DOHH2 (cell line): ENCODE measurements around the gene DCLK2.

Experiments used
- H3F3A ChIP-seq: fragments of 200-600 bp; sonication (generic), shearing (Covaris generic); 2 replicates; pipeline ENCODE4 v1.6.0; 2016; ENCODE audit warnings: antibody characterized with exemption, mild to moderate bottlenecking; ENCODE audit not compliant: control insufficient read depth, insufficient read depth
- H3K27ac ChIP-seq: fragments of 200-600 bp; sonication (generic); 2 replicates; pipeline ENCODE4 v1.5.1; 2014; ENCODE audit warnings: low read depth, mild to moderate bottlenecking, low read length, moderate library complexity
- H3K27me3 ChIP-seq: fragments of 200-600 bp; sonication (generic); 2 replicates; pipeline ENCODE4 v1.6.1; 2014; ENCODE audit warnings: mild to moderate bottlenecking, low read length, mixed read lengths; ENCODE audit not compliant: control insufficient read depth
- H3K36me3 ChIP-seq: fragments of 200-600 bp; sonication (generic); 2 replicates; pipeline ENCODE4 v1.6.1; 2014; ENCODE audit warnings: mild to moderate bottlenecking, low read length, moderate library complexity, mixed read lengths; ENCODE audit not compliant: control insufficient read depth
- H3K4me1 ChIP-seq: fragments of 200-600 bp; sonication (generic); 2 replicates; pipeline ENCODE4 v1.6.1; 2014; ENCODE audit warnings: mild to moderate bottlenecking, low read length, mixed read lengths; ENCODE audit not compliant: control insufficient read depth
- H3K4me2 ChIP-seq: fragments of 200-600 bp; sonication (generic); 2 replicates; pipeline ENCODE4 v1.6.0; 2014; ENCODE audit warnings: mild to moderate bottlenecking, low read length, moderate library complexity
- H3K4me3 ChIP-seq: fragments of 200-600 bp; sonication (generic); 2 replicates; pipeline ENCODE4 v1.5.1; 2014; ENCODE audit warnings: mild to moderate bottlenecking, low read length, mixed read lengths
- H3K79me2 ChIP-seq: fragments of 200-600 bp; sonication (generic); 2 replicates; pipeline ENCODE4 v1.6.1; 2014; ENCODE audit warnings: mild to moderate bottlenecking, low read length, mixed read lengths; ENCODE audit not compliant: control insufficient read depth
- H3K9me2 ChIP-seq: fragments of 200-600 bp; sonication (generic); replicated peaks from 2 replicates; pipeline ENCODE4 v1.6.1; 2014; ENCODE audit warnings: mild to moderate bottlenecking, low read length, mixed read lengths; ENCODE audit not compliant: control insufficient read depth
- H3K9me3 ChIP-seq: fragments of 200-600 bp; sonication (generic); 2 replicates; pipeline ENCODE4 v1.6.1; 2014; ENCODE audit warnings: antibody characterized with exemption, low read length, mixed read lengths; ENCODE audit not compliant: control insufficient read depth, insufficient read depth
- H4K20me1 ChIP-seq: fragments of 200-600 bp; sonication (generic); 2 replicates; pipeline ENCODE4 v1.6.0; 2014; ENCODE audit warnings: low read depth, mild to moderate bottlenecking, antibody characterized with exemption, low read length, moderate library complexity; ENCODE audit not compliant: control insufficient read depth, insufficient read depth
- EZH2phosphoT487 ChIP-seq: fragments of 200-600 bp; sonication (generic); IDR thresholded peaks from 2 replicates; pipeline ENCODE4 v1.6.1; 2017; ENCODE audit warnings: borderline replicate concordance, mild to moderate bottlenecking, antibody characterized with exemption, low read length, moderate library complexity, mixed read lengths
- TF ChIP-seq, protein P1 (sequence below): fragments of 200-600 bp; sonication (generic); IDR thresholded peaks from one replicate; pipeline ENCODE4 v1.5.1; 2014; ENCODE audit warnings: antibody characterized with exemption, mild to moderate bottlenecking, low read depth, low read length; ENCODE audit not compliant: poor library complexity, severe bottlenecking

The DCLK2 gene

DNA sequence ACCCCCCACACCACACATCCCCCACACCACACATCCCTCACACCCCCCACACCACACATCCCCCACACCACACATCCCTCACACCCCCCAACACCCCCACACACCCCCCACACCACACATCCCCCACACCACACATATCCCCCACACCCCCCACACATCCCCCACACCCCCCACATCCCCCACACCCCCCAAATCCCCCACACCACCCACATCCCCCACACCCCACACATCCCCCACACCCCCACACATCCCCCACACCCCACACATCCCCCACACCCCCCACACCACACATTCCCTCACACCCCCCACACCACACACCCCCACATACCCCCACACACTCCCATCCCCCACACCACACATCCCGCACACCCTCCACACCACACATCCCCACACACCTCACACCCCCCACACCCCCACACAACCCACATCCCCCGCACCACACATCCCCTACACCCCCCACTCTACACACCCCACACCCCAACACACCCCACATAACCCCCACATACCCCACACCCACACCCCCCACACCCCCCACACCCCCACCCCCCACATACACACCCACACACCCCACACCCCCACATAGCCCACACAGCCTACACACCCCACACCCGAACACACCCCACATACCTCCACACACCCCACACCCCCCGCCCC lies 172.9 kb downstream of the DCLK2 start:
- Histone ChIP-seq H3K4me1 (no peaks in the 10 kb centered on the region), H4K20me1 (no peaks in the 10 kb centered on the region), H3F3A (no peaks in the 10 kb centered on the region), H3K4me2 (no peak overlapping the region), H3K27me3 (no peaks in the 10 kb centered on the region), H3K79me2 (no peaks in the 10 kb centered on the region), H3K4me3 (no peak overlapping the region), H3K36me3 (no peaks in the 10 kb centered on the region), H3K9me3 (no peaks in the 10 kb centered on the region), H3K9me2 (no peaks in the 10 kb centered on the region), H3K27ac (no peak overlapping the region)
- TF ChIP-seq, protein P1, sequence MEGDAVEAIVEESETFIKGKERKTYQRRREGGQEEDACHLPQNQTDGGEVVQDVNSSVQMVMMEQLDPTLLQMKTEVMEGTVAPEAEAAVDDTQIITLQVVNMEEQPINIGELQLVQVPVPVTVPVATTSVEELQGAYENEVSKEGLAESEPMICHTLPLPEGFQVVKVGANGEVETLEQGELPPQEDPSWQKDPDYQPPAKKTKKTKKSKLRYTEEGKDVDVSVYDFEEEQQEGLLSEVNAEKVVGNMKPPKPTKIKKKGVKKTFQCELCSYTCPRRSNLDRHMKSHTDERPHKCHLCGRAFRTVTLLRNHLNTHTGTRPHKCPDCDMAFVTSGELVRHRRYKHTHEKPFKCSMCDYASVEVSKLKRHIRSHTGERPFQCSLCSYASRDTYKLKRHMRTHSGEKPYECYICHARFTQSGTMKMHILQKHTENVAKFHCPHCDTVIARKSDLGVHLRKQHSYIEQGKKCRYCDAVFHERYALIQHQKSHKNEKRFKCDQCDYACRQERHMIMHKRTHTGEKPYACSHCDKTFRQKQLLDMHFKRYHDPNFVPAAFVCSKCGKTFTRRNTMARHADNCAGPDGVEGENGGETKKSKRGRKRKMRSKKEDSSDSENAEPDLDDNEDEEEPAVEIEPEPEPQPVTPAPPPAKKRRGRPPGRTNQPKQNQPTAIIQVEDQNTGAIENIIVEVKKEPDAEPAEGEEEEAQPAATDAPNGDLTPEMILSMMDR: no peak
- TF ChIP-seq EZH2phosphoT487: no peak

DNA sequence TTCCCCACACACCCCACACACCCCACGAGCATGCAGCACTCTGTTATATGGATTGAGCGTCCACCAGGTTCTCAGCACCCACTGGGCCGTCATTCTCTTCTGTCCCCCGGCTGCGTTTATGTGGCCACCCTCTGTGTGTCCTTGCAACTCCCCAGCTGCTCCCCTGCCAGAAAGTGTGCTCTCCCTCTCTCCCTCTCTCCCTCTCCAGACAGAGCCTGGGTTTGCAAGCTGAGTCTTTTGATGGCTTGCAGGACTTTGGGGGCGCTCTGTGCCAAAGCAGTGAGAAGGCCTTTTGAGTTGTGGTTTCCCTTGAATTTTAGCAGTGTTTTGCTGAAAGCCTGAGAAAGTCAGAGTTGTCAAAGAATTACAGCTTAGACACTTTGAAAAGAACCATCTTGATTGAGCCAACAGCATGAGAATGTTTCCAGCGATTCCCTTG lies 173.5 kb downstream of the DCLK2 start:
- Histone ChIP-seq H3K27ac (no peak overlapping the region), H3K4me1 (no peaks in the 10 kb centered on the region)

DNA sequence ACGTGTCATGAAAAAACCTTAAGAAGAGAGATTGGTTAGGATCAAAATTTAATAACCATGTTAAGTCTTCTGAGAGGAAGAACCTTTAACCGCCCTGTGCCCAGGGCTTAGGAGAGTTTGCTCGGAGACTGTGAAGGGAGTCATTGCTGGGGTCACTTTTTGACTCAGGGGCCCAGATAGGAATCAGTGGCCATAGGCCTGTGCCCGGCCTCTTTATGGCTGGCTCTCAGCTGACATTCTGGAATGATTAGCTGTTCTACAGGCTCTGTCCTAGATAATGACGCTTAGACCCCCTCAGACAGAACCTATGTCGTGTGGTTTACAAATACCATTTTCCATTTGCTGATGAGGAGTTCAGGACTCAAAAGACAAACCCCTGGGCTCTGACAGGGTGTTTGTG lies 174.1 kb downstream of the DCLK2 start:
- no peaks in the 10 kb centered on the region for H3K9me3 ChIP-seq
- no peaks in the 10 kb centered on the region for H3K4me1 ChIP-seq
- TF ChIP-seq EZH2phosphoT487: no peak
- TF ChIP-seq, protein P1: no peak
- no peaks in the 10 kb centered on the region for H3K9me2 ChIP-seq
- no peak overlapping the region for H3K27ac ChIP-seq
- H4K20me1 ChIP-seq: no peaks in the 10 kb centered on the region
- H3F3A ChIP-seq: no peaks in the 10 kb centered on the region
- no peaks in the 10 kb centered on the region for H3K79me2 ChIP-seq
- no peaks in the 10 kb centered on the region for H3K27me3 ChIP-seq
- H3K4me2 ChIP-seq: no peak overlapping the region
- no peaks in the 10 kb centered on the region for H3K36me3 ChIP-seq
- H3K4me3 ChIP-seq: no peak overlapping the region

More for the DNA sequence above, 173.5 kb downstream of the DCLK2 start:
- Histone ChIP-seq H3K9me3 (no peaks in the 10 kb centered on the region), H4K20me1 (no peaks in the 10 kb centered on the region), H3K9me2 (no peaks in the 10 kb centered on the region), H3K4me3 (no peak overlapping the region), H3K79me2 (no peaks in the 10 kb centered on the region), H3K4me2 (no peak overlapping the region), H3K36me3 (no peaks in the 10 kb centered on the region), H3F3A (no peaks in the 10 kb centered on the region), H3K27me3 (no peaks in the 10 kb centered on the region)
- TF ChIP-seq, protein P1: no peak
- TF ChIP-seq EZH2phosphoT487: no peak
